ENCODE measurements around the gene IL1RL2.

IL1RL2 gene

GRCh38 chr2:102186791-102187495 is at the start of gene IL1RL2:
Gene IL1RL2, plus strand, starts transcription at chr2:102187023. Its CDS starts 845 bp downstream, at chr2:102187868.
- DNase-seq (ENCODE audit: low spot score) = no peak

DNA sequence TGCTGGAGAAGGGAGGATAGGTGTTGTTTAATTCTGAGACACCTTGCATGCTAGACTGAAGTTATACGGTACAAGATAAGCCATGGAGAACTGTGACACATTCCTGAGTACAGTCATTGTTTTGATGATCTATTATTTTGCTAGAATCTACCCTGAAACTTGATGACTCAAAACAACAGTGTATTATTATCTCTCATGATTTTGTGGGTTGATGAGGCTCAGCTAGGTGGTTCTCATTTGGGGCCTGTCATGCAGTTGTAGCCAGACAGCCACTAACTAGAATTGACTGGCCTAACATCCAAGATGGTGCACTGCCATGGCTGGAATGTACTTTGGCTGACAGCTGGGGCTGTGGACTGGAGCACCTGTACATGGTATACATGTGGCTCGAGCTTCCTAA is 49.7 kb upstream of the IL1RL2 start:
- DNase-seq (ENCODE audit: low spot score) = no peak

DNA sequence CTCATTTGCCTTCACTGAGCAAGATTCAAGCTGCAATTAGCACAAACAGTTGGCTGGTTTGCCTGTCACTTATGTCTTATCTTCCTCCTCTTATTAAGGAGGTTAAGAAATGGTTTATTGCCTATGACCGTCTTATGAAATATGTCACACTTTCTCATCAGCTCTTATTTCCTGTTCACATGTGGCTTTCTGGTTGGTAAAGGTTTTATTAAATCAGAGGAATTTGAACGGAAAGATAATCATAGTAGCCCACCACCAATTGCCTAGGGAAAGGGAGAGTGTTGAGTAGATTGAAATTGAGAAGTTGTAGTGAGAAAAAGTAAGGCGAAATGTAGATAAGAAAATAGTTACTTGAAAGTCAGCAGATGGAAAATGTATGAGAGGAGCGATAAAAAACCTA is 48.5 kb upstream of the IL1RL2 start:
- DNase-seq (ENCODE audit: low spot score) = no peak

DNA sequence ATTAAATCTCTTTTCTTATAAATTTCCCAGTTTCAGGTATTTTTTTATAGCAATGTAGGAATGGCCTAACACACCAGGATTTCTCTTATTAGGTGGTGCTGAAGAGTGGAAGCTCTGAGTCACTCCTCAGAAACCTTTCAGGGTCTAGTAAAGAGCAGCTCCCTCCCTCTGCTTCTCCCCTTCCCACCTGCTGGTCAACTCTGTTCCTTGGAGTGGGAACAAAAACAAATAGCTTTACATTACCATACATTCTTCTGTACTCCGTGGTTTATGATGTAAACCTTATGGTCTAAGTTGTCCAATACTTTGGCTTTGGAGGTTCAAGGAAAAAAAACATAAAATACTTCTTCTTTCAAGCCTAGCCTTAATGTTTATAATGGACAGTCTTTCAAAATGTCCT is 47.0 kb upstream of the IL1RL2 start:
- no peak for DNase-seq (ENCODE audit: low spot score)

DNA sequence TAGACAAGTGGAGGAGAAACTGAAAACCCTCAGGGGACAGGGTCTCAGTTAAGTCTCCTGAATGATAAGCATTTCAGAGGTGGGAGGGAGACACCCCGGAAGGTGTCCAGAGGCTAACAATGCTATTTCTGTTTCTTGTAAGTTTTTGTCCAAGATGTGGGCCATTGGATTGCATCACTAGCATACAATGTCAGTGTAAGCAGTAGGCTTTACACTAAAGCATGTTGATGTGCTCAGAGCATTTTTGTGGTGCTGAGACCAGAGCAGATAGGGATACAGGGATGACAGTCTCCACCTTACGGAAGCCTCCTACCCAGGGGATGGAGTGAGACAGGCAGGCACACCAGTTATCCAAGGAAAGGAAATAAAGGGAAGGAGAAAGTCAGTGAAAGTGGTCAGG is 46.4 kb upstream of the IL1RL2 start:
- no peak for DNase-seq (ENCODE audit: low spot score)

GRCh38 chr2:102141011-102141943 is 45.5 kb upstream of the IL1RL2 start:
- DNase-seq (ENCODE audit: low spot score) = peak; percentile 74

DNA sequence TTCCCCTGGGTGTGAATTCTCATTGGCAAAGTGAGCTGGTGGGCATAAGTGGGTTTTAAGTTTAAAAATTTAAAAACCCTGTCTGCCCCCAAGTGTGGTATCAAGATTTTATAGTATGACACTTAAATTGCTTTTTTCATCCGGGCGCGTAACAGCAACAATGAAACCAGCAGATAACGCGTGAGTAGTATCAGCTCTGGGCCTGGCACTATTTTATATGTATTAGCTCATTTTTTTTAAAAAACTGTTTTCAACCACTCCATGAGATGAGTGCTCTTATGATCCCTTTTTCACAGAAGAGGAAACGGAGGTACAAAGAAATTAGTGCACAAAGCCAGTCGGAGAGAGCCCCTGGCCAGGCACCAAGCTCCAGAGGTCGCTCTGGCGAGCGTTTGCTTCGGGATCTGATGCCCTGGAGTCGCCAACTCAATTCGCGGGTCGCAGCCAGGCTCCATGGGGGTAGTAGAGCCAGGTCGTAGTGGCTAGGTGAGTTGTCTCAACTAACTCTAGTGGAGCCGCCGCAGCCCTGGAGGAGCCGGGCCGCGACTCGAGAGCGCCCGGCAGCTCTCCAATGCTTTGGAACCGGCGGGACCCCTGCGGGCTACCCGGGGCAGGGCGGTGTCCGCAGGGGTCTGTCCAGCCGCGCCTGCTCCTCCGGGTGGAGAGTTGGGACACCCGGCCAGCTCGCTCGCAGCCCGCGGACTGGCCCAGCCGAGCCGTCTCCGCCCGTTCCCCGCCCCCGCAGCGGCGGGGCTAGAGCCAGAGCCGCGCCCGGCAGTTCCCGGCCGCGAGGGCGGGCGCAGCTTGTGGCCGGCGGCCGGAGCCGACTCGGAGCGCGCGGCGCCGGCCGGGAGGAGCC is 44.6 kb upstream of the IL1RL2 start, which contains the start of gene IL1R1:
IL1R1 (plus strand) TSS at position 777 of the 859 bp plus-strand sequence. CDS start 14,979 bp downstream, outside the sequence.
- DNase-seq (ENCODE audit: low spot score) = peak; percentile 95

- no peak for DNase-seq (ENCODE audit: low spot score)
Measured at GRCh38 chr2:102142829-102143449, 43.9 kb upstream of the IL1RL2 start.

GRCh38 chr2:102143450-102143985 is 43.3 kb upstream of the IL1RL2 start:
- DNase-seq (ENCODE audit: low spot score) = peak; percentile 60

GRCh38 chr2:102144128-102144527 is 42.7 kb upstream of the IL1RL2 start:
- peak; percentile 28 for DNase-seq (ENCODE audit: low spot score)

- DNase-seq (ENCODE audit: low spot score) = no peak
Measured at GRCh38 chr2:102145107-102145506, 41.7 kb upstream of the IL1RL2 start.

GRCh38 chr2:102145934-102146333 is 40.9 kb upstream of the IL1RL2 start:
- DNase-seq (ENCODE audit: low spot score) = no peak

- peak; percentile 21 for DNase-seq (ENCODE audit: low spot score)
Measured at GRCh38 chr2:102147935-102148334, 38.9 kb upstream of the IL1RL2 start.

GRCh38 chr2:102149243-102149642 is 37.6 kb upstream of the IL1RL2 start:
- no peak for DNase-seq (ENCODE audit: low spot score)

DNA sequence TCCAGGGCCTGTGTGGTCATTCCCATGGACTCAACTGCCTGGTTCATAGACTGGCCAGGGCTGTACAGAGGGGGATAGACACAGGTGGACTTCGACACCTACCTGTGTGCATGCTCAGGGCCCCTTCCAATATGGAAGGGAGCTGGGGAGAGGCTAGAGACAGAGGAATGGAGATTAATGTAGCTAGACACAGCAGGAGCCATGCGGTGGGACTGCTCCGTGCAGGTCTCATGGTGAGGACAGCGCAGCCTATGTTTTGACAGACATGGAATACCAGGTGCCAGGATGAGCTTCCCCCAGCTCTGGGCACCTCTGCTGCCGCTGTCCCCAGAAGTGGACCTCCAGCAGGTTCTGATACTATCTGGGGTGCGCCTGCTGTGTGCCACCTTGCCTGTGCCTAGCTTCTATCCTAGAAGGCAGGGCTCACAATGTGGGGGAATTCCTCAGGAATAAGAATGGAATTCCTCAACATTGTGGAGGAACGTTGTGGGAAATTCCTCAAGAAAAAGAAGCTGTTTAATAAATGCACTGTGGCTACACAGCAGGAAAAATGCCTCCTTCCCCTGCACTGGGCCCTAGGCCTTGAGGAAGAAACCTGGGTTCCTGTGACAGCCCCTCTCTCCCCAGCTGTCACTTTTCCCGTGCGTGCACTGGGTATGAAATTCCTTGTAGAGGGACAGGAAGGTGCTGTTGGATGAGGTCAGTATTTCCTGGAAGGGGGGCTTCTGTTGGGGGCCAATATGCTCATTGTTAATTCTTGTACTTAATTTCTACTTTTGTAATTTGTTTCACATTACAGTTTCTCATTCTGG is 37.0 kb upstream of the IL1RL2 start:
- no peak for DNase-seq (ENCODE audit: low spot score)

GRCh38 chr2:102154364-102154763 is 32.5 kb upstream of the IL1RL2 start:
- DNase-seq (ENCODE audit: low spot score) = no peak

GRCh38 chr2:102154946-102155702 is 31.7 kb upstream of the IL1RL2 start:
- DNase-seq (ENCODE audit: low spot score) = no peak

DNA sequence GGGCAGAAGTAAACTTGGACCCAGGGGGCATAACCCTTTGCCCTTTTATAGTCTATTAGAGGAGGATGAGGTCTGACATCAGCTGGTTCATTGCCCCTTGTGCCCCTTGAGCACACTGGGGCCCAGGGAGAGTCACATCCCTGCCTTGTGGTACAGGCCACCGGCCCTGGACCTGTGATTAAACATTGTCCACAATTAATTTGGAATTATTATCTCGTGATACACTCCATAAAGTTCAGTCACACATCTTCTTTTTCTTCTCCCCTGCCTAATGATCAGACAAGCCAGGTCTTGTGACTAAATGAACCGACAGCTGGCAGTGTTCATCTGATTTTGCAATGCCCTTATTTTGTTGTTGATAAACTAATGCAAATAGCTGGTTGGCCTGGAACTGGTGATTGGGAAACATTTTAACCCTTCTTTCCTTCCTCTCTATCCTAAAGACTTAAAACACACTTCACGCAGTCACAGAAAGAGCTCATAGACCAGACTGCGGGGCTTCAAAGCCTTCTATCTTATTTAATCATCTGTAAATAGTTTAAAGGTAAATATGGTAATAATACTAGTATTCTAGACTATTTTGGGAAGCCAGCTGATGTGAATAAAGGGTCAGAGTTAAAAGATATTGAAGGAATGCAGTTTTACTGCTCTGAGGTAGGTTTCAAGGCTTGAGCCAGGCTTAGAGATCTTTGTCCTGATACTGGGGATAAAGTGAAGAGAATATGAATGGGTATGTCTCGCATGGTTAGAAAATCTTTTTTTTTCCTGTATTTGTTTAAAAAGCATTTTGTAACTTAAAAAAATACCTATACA is 30.9 kb upstream of the IL1RL2 start:
- peak; percentile 48 for DNase-seq (ENCODE audit: low spot score)

Measured in AG20443 (cell line).